Kidney (tissue), 14 donors: ENCODE data around the gene PFDN2. TPM values are rescaled to one million over a fixed set of nuclear protein-coding genes. Genes with fewer than 3 reads are reported as not detected.
A peak's percentile ranks its signal among the peaks of the same experiment; 100 is the strongest.

Experiments
- DNase-seq, 5 donors: peaks; one replicate each; pipeline ENCODE4 v3.0.0-alpha.2; 2013 to 2020
- FAIRE-seq: peaks from 2 replicates; lab custom pipeline; 2012; peaks lifted over from hg19 to GRCh38; lab: Jason Lieb, UNC
- H3K27ac ChIP-seq, 2 donors: one replicate each; pipeline ENCODE4 v1.7.0; 2013; ENCODE audit warnings: low read depth in 2 of 2, low read length in 2 of 2, inconsistent platforms in 1 of 2
- H3K27me3 ChIP-seq: one replicate; pipeline ENCODE4 v1.7.1; 2013; ENCODE audit warnings: low read length, inconsistent platforms; ENCODE audit not compliant: control insufficient read depth, insufficient read depth
- H3K36me3 ChIP-seq, 3 donors: one replicate each; pipeline versions ENCODE4 v1.7.0 to v1.7.1; 2013; ENCODE audit warnings: low read length in 3 of 3, control low read depth in 1 of 3, inconsistent platforms in 1 of 3; ENCODE audit not compliant: insufficient read depth in 3 of 3, control insufficient read depth in 2 of 3
- H3K4me1 ChIP-seq, 3 donors: one replicate each; pipeline versions ENCODE4 v1.7.0 to v1.7.1; 2013; ENCODE audit warnings: low read length in 3 of 3, inconsistent platforms in 1 of 3, low read depth in 1 of 3; ENCODE audit not compliant: control insufficient read depth in 2 of 3, insufficient read depth in 2 of 3
- H3K4me3 ChIP-seq, 3 donors: one replicate each; pipeline versions ENCODE4 v1.7.0 to v1.8.1; 2013; ENCODE audit warnings: low read length in 3 of 3, control low read depth in 1 of 3, inconsistent platforms in 1 of 3
- H3K9ac ChIP-seq, 3 donors: one replicate each; pipeline versions ENCODE4 v1.7.0 to v1.7.1; 2013; ENCODE audit warnings: low read length in 3 of 3, control low read depth in 1 of 3, inconsistent platforms in 1 of 3
- H3K9me3 ChIP-seq, 3 donors: one replicate each; pipeline versions ENCODE4 v1.7.0 to v1.7.1; 2013; ENCODE audit warnings: low read length in 3 of 3, control low read depth in 1 of 3, inconsistent platforms in 1 of 3; ENCODE audit not compliant: control insufficient read depth in 2 of 3, insufficient read depth in 1 of 3
- intact Hi-C: fragments of 100-400 bp; cut with DNase I; formaldehyde crosslinking; loops from one replicate; pipeline ENCODE4 v1.11.1; 2022
- polyA plus RNA-seq: library from polyadenylated mRNA; stranded (reverse); fragments of 350-450 nt; fragmentation: Illumina TruSeq; extraction: RNeasy Lipid Tissue Mini Kit (QIAGEN cat#74804); gene quantifications from one replicate; pipeline ENCODE4 v1.2.3, GENCODE V29; 2014; ENCODE audit warnings: low read depth, low replicate concordance; ENCODE audit not compliant: insufficient read depth
- total RNA-seq: library from RNA; stranded (reverse); fragmentation: NEBNext Ultra II Directional; extraction: Animal tissue kit (Norgen Biotek cat#: 25700); gene quantifications from one replicate; pipeline ENCODE4 v1.2.1, GENCODE V29; 2021
- TF ChIP-seq, protein P1 (sequence below): IDR thresholded peaks from 3 replicates; pipeline ENCODE4 v1.5.1; 2012; ENCODE audit warnings: mild to moderate bottlenecking, moderate library complexity, borderline replicate concordance; ENCODE audit not compliant: insufficient read depth; ENCODE audit errors: extremely low read depth
- donor health status: control.
- donor health status: control.
- donor health status: control.
- donor health status: control.
- donor health status: control.
- donor health status: DM: yes; HTN: yes; CAD: no.
- donor health status: Normal renal cell carcinoma (clear cell type).

Gene PFDN2
- total and polyA plus RNA-seq, 2 donors from 2014 or later, result 46.7 to 149 TPM

DNA sequence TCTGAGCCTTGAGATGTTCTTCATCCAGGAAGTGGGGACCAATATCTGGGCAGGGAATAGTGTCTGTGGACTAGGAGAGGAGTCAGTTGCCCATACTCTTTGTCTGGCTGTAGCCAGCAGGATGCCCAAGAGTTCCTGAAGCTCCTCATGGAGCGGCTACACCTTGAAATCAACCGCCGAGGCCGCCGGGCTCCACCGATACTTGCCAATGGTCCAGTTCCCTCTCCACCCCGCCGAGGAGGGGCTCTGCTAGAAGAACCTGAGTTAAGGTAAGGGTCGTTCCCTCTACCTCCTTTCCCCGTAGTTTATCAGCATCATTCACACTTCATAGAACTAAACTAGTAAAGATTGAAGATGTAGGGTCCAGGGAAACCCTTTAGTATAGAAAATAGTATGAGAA lies 45.0 kb upstream of the PFDN2 start:
- Histone ChIP-seq H3K36me3 (peaks cover 4 to 14% (median 8%) of the 10 kb centered on the region in 3 donors), H3K4me1 (peaks cover 0 to 23% (median 11%) of the 10 kb centered on the region in 3 donors), H3K9me3 (no peaks in the 10 kb centered on the region), H3K27ac (no peak overlapping the region), H3K27me3 (no peaks in the 10 kb centered on the region), H3K4me3 (no peak overlapping the region), H3K9ac (no peak overlapping the region)
- TF ChIP-seq, protein P1, sequence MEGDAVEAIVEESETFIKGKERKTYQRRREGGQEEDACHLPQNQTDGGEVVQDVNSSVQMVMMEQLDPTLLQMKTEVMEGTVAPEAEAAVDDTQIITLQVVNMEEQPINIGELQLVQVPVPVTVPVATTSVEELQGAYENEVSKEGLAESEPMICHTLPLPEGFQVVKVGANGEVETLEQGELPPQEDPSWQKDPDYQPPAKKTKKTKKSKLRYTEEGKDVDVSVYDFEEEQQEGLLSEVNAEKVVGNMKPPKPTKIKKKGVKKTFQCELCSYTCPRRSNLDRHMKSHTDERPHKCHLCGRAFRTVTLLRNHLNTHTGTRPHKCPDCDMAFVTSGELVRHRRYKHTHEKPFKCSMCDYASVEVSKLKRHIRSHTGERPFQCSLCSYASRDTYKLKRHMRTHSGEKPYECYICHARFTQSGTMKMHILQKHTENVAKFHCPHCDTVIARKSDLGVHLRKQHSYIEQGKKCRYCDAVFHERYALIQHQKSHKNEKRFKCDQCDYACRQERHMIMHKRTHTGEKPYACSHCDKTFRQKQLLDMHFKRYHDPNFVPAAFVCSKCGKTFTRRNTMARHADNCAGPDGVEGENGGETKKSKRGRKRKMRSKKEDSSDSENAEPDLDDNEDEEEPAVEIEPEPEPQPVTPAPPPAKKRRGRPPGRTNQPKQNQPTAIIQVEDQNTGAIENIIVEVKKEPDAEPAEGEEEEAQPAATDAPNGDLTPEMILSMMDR, result no peak
- DNase-seq (no peak), FAIRE-seq (no peak)
- intact Hi-C loops, result no loop called here

DNA sequence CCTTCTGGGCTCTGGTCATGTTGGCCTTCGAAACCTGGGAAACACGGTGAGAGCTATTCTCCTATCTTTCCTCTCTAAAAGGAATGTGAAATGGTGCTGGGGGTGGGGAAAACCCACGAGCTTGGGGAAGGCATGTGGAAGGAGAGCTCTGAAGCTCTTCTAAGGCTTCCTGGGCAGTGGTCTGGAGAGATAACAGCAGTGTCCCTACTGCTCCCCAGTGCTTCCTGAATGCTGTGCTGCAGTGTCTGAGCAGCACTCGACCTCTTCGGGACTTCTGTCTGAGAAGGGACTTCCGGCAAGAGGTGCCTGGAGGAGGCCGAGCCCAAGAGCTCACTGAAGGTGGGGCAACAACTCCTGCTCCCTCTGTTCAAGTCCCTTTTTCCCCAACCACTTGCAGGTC lies 44.2 kb upstream of the PFDN2 start:
- peaks cover 4 to 14% (median 8%) of the 10 kb centered on the region in 3 donors for H3K36me3 ChIP-seq
- no peak overlapping the region for H3K9ac ChIP-seq
- intact Hi-C loops, result no loop called here
- peaks cover 0 to 20% (median 11%) of the 10 kb centered on the region in 3 donors for H3K4me1 ChIP-seq
- FAIRE-seq, result no peak
- H3K9me3 ChIP-seq, result no peaks in the 10 kb centered on the region
- TF ChIP-seq, protein P1, result no peak
- no peak overlapping the region for H3K4me3 ChIP-seq
- no peak overlapping the region for H3K27ac ChIP-seq
- H3K27me3 ChIP-seq, result no peaks in the 10 kb centered on the region
- DNase-seq, result no peak

GRCh38 chr1:161161652-161162051 lies 43.8 kb upstream of the PFDN2 start:
- Histone ChIP-seq H3K27me3 (no peaks in the 10 kb centered on the region), H3K27ac (no peak overlapping the region), H3K4me1 (peaks cover 0 to 16% (median 11%) of the 10 kb centered on the region in 3 donors), H3K9me3 (no peaks in the 10 kb centered on the region), H3K9ac (no peak overlapping the region), H3K36me3 (peaks cover 4 to 14% (median 8%) of the 10 kb centered on the region in 3 donors), H3K4me3 (no peak overlapping the region)
- TF ChIP-seq, protein P1, result no peak
- no peak for FAIRE-seq
- intact Hi-C loops, result no loop called here
- no peak for DNase-seq

DNA sequence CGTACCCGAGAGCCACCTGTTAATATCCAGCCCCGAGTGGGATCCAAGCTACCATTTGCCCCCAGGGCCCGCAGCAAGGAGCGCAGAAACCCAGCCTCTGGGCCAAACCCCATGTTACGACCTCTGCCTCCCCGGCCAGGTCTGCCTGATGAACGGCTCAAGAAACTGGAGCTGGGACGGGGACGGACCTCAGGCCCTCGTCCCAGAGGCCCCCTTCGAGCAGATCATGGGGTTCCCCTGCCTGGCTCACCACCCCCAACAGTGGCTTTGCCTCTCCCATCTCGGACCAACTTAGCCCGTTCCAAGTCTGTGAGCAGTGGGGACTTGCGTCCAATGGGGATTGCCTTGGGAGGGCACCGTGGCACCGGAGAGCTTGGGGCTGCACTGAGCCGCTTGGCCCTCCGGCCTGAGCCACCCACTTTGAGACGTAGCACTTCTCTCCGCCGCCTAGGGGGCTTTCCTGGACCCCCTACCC lies 42.9 kb upstream of the PFDN2 start:
- H3K36me3 ChIP-seq, result peaks cover 4 to 14% (median 8%) of the 10 kb centered on the region in 3 donors
- no peaks in the 10 kb centered on the region for H3K27me3 ChIP-seq
- intact Hi-C loops, result no loop called here
- TF ChIP-seq, protein P1, result no peak
- H3K27ac ChIP-seq, result no peak overlapping the region
- peaks cover 0 to 15% (median 11%) of the 10 kb centered on the region in 3 donors for H3K4me1 ChIP-seq
- no peak overlapping the region for H3K9ac ChIP-seq
- FAIRE-seq (no peak), DNase-seq (peak in 2 of 5 donors; percentile 61 to 74)
- H3K4me3 ChIP-seq, result no peak overlapping the region
- H3K9me3 ChIP-seq, result no peaks in the 10 kb centered on the region
